Natural killer cell (primary cell): ENCODE measurements around the gene HSD17B4. TPM values are rescaled to one million over a fixed set of nuclear protein-coding genes. Genes with fewer than 3 reads are reported as not detected.
"Not testable (repeated sequence)": the region's sequence is repeated elsewhere in the genome, so short reads cannot be mapped to it uniquely, and the experiment has no call there.

Experiments
- ATAC-seq, 3 donors: fragments of 150-1000 bp in 2 of 3; fragments of 200-7000 bp in 1 of 3; cut with Tn5 transposase; 1 replicate in 1 of 3; 2 replicates in 2 of 3; pipeline ENCODE4 v1.10.0; 2021; ENCODE audit warnings: mild to moderate bottlenecking in 2 of 3, moderate library complexity in 2 of 3
- DNase-seq, 2 donors: peaks; one replicate each; pipeline versions ENCODE4 v3.0.0 to v3.0.0-alpha.2; 2013 to 2021; ENCODE audit warnings: mixed read lengths in 1 of 2
- H3K27ac ChIP-seq: one replicate; pipeline ENCODE4 v1.5.1; 2013; ENCODE audit warnings: mild to moderate bottlenecking, low read length
- H3K27me3 ChIP-seq: one replicate; pipeline ENCODE4 v1.6.1; 2013; ENCODE audit warnings: low read length; ENCODE audit not compliant: control insufficient read depth, insufficient read depth
- H3K36me3 ChIP-seq: one replicate; pipeline ENCODE4 v1.6.1; 2013; ENCODE audit warnings: low read length; ENCODE audit not compliant: control insufficient read depth, insufficient read depth
- H3K4me1 ChIP-seq: one replicate; pipeline ENCODE4 v1.6.1; 2013; ENCODE audit warnings: low read length; ENCODE audit not compliant: control insufficient read depth, insufficient read depth
- H3K4me3 ChIP-seq: one replicate; pipeline ENCODE4 v1.5.1; 2013; ENCODE audit warnings: low read length
- H3K9me3 ChIP-seq: one replicate; pipeline ENCODE4 v1.6.1; 2013; ENCODE audit warnings: low read length; ENCODE audit not compliant: control insufficient read depth, insufficient read depth
- H3K27ac Mint-ChIP-seq, 2 donors: one replicate each; pipeline ENCODE4 v1.8.0; 2022; ENCODE audit warnings: mild to moderate bottlenecking in 2 of 2, mixed read lengths in 2 of 2, moderate library complexity in 1 of 2
- H3K27me3 Mint-ChIP-seq, 2 donors: one replicate each; pipeline ENCODE4 v1.8.0; 2022; ENCODE audit warnings: low read depth in 2 of 2, mixed read lengths in 2 of 2
- H3K36me3 Mint-ChIP-seq: one replicate; pipeline ENCODE4 v1.8.0; 2022; ENCODE audit warnings: mixed read lengths
- H3K4me1 Mint-ChIP-seq, 2 donors: one replicate each; pipeline ENCODE4 v1.8.0; 2022; ENCODE audit warnings: mixed read lengths in 2 of 2
- H3K4me3 Mint-ChIP-seq: one replicate; pipeline ENCODE4 v1.8.0; 2022; ENCODE audit warnings: mild to moderate bottlenecking, moderate library complexity, mixed read lengths
- H3K9me3 Mint-ChIP-seq, 2 donors: one replicate each; pipeline ENCODE4 v1.8.0; 2022; ENCODE audit warnings: mixed read lengths in 2 of 2
- WGBS: methylation state at CpG from one replicate; pipeline ENCODE4 v1.1.7; 2013; ENCODE audit warnings: missing lambda C conversion rate; ENCODE audit not compliant: insufficient coverage; 5-methylcytosine and 5-hydroxymethylcytosine counted together
- intact Hi-C: fragments of 100-400 bp; cut with micrococcal nuclease; formaldehyde crosslinking; loops from one replicate; pipeline ENCODE4 v1.14.2; 2022
- total RNA-seq, 4 donors: library from RNA; stranded (reverse); fragments of 120-200 nt in 1 of 4; gene quantifications; one replicate each; pipeline versions ENCODE4 v1.2.3 to v1.2.4, GENCODE V29; 2013 to 2022
- TF ChIP-seq, protein P1 (sequence below): fragments of 200-600 bp; IDR thresholded peaks from one replicate; pipeline ENCODE4 v1.8.0; 2022; ENCODE audit warnings: antibody characterized with exemption

Gene HSD17B4
- total RNA-seq, 3 donors from 2014 or later (not counting 1 experiment from before 2014, with no cell fraction given) = 38.2 to 76.9 (median 51.9) TPM

GRCh38 chr5:119476341-119476740, 24.0 kb downstream of the HSD17B4 start:
- Histone ChIP-seq H3K36me3 (peaks cover 31% of the 10 kb centered on the region), H3K27me3 (no peaks in the 10 kb centered on the region)
- H3K27ac Mint-ChIP-seq = no peak overlapping the region

DNA sequence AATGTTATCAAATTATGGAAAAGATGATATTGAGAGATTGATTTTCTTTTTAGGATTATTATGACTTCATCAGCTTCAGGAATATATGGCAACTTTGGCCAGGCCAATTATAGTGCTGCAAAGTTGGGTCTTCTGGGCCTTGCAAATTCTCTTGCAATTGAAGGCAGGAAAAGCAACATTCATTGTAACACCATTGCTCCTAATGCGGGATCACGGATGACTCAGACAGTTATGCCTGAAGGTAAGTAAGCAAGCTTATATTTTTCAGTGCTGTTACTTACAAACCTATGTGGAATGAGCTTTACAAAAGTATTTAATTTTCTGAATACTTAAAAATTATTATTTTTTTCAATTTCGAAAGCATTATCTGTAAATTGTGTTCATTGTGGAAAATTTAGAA, 26.5 kb downstream of the HSD17B4 start:
- Histone ChIP-seq H3K9me3 (no peaks in the 10 kb centered on the region), H3K4me1 (no peaks in the 10 kb centered on the region), H3K27ac (no peak overlapping the region), H3K4me3 (no peak overlapping the region), H3K36me3 (peaks cover 39% of the 10 kb centered on the region), H3K27me3 (no peaks in the 10 kb centered on the region)
- no peak for ATAC-seq
- DNase-seq = no peak
- Mint-ChIP-seq H3K27me3 (no peaks in the 10 kb centered on the region), H3K27ac (no peak overlapping the region), H3K36me3 (peaks cover 20% of the 10 kb centered on the region), H3K4me1 (no peaks in the 10 kb centered on the region), H3K4me3 (no peak overlapping the region), H3K9me3 (no peaks in the 10 kb centered on the region)
- TF ChIP-seq, protein P1, sequence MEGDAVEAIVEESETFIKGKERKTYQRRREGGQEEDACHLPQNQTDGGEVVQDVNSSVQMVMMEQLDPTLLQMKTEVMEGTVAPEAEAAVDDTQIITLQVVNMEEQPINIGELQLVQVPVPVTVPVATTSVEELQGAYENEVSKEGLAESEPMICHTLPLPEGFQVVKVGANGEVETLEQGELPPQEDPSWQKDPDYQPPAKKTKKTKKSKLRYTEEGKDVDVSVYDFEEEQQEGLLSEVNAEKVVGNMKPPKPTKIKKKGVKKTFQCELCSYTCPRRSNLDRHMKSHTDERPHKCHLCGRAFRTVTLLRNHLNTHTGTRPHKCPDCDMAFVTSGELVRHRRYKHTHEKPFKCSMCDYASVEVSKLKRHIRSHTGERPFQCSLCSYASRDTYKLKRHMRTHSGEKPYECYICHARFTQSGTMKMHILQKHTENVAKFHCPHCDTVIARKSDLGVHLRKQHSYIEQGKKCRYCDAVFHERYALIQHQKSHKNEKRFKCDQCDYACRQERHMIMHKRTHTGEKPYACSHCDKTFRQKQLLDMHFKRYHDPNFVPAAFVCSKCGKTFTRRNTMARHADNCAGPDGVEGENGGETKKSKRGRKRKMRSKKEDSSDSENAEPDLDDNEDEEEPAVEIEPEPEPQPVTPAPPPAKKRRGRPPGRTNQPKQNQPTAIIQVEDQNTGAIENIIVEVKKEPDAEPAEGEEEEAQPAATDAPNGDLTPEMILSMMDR = no peak
- WGBS = 100% methylated on average over 1 of the region's 3 CpGs
- intact Hi-C loops = no loop called here

More at GRCh38 chr5:119476341-119476740, 24.0 kb downstream of the HSD17B4 start:
- intact Hi-C loops = no loop called here
- H3K4me1 ChIP-seq = no peaks in the 10 kb centered on the region
- Mint-ChIP-seq H3K4me1 (no peaks in the 10 kb centered on the region), H3K4me3 (no peak overlapping the region), H3K27me3 (no peaks in the 10 kb centered on the region), H3K36me3 (peaks cover 13% of the 10 kb centered on the region), H3K9me3 (no peaks in the 10 kb centered on the region)
- WGBS = 92% methylated on average over 1 of the region's 1 CpG
- no peak overlapping the region for H3K4me3 ChIP-seq
- no peak for ATAC-seq
- TF ChIP-seq, protein P1 = no peak
- DNase-seq = no peak
- no peak overlapping the region for H3K27ac ChIP-seq
- H3K9me3 ChIP-seq = no peaks in the 10 kb centered on the region

GRCh38 chr5:119480629-119481028, 28.3 kb downstream of the HSD17B4 start:
- H3K27me3 Mint-ChIP-seq, H3K4me1 ChIP-seq, intact Hi-C loops, H3K4me1 Mint-ChIP-seq, H3K4me3 ChIP-seq, H3K9me3 ChIP-seq, DNase-seq, H3K4me3 Mint-ChIP-seq, H3K27ac ChIP-seq, H3K27ac Mint-ChIP-seq, H3K27me3 ChIP-seq, ATAC-seq, H3K9me3 Mint-ChIP-seq: not testable (repeated sequence)
- WGBS = 90% methylated on average over 8 of the region's 10 CpGs
- H3K36me3 Mint-ChIP-seq = peaks cover 20% of the 10 kb centered on the region
- peaks cover 42% of the 10 kb centered on the region for H3K36me3 ChIP-seq

DNA sequence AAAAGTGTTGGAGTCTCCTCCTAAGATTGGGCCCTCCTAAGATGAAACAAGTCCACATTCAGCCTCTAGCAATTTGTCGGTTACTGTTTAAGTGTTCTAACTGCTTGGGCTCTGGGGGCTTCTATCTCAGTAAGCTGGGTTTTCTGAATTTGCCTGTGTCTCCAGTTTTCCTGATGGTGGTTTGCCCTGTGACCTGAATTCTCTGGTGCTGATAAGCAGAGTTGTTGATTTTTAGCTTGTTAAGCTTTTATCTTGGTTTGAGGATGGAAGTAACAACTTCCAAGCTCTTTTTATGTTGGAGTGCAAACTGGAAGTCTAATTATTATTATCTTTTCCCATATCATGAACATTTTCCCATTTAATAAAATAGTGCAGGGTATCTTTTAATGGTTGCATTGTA, 30.9 kb downstream of the HSD17B4 start:
- Histone ChIP-seq H3K27me3 (no peaks in the 10 kb centered on the region), H3K36me3 (peaks cover 29% of the 10 kb centered on the region), H3K9me3 (no peaks in the 10 kb centered on the region), H3K4me3 (no peak overlapping the region), H3K4me1 (no peaks in the 10 kb centered on the region), H3K27ac (no peak overlapping the region)
- no peak for ATAC-seq
- Mint-ChIP-seq H3K27ac (no peak overlapping the region), H3K4me3 (no peak overlapping the region), H3K4me1 (peaks cover 0 to 4% of the 10 kb centered on the region in 2 donors), H3K36me3 (peaks cover 20% of the 10 kb centered on the region), H3K9me3 (no peaks in the 10 kb centered on the region), H3K27me3 (no peaks in the 10 kb centered on the region)
- TF ChIP-seq, protein P1 = no peak
- 100% methylated on average over 1 of the region's 1 CpG for WGBS
- intact Hi-C loops = no loop called here
- no peak for DNase-seq
